ENCODE data around the gene SLC27A6.

Gene SLC27A6

GRCh38 chr5:129065721-129066120 lies 100.4 kb downstream of the SLC27A6 start:
- no peak for DNase-seq

- DNase-seq: no peak
Measured at GRCh38 chr5:129067745-129068144, 102.5 kb downstream of the SLC27A6 start.

GRCh38 chr5:129069292-129069691 lies 104.0 kb downstream of the SLC27A6 start:
- DNase-seq: no peak

- no peak for DNase-seq
Measured at GRCh38 chr5:129073111-129073510, 107.8 kb downstream of the SLC27A6 start.

GRCh38 chr5:129074903-129075302 lies 109.6 kb downstream of the SLC27A6 start:
- no peak for DNase-seq

GRCh38 chr5:129077433-129078075 lies 112.3 kb downstream of the SLC27A6 start:
- no peak for DNase-seq

GRCh38 chr5:129078247-129078646 lies 113.0 kb downstream of the SLC27A6 start:
- DNase-seq: no peak

GRCh38 chr5:129078660-129079059 lies 113.4 kb downstream of the SLC27A6 start:
- DNase-seq: no peak

- no peak for DNase-seq
Measured at GRCh38 chr5:129079496-129079895, 114.2 kb downstream of the SLC27A6 start.

- DNase-seq: no peak
Measured at GRCh38 chr5:129080766-129081165, 115.5 kb downstream of the SLC27A6 start.

GRCh38 chr5:129082225-129083136 lies 117.2 kb downstream of the SLC27A6 start:
- no peak for DNase-seq
